ENCODE data around the gene DGCR2. TPM values are rescaled to one million over a fixed set of nuclear protein-coding genes. Genes with fewer than 3 reads are reported as not detected.

DGCR2 gene
- total RNA-seq, 4 donors from 2014 or later, result 42.5 to 75.2 (median 50.8) TPM

GRCh38 chr22:19110646-19111045 is 11.6 kb downstream of the DGCR2 start:
- Histone ChIP-seq H3K9me3 (no peaks in the 10 kb centered on the region), H3K27ac (peak overlapping the region in 3 of 4 donors; percentile 76 to 87 (median 83)), H3K36me3 (peaks cover 0 to 16% (median 0%) of the 10 kb centered on the region in 3 donors), H3K27me3 (no peaks in the 10 kb centered on the region), H3K4me1 (peaks cover 14 to 92% (median 33%) of the 10 kb centered on the region in 3 donors), H3K4me3 (no peak overlapping the region)
- TF ChIP-seq, protein P1, sequence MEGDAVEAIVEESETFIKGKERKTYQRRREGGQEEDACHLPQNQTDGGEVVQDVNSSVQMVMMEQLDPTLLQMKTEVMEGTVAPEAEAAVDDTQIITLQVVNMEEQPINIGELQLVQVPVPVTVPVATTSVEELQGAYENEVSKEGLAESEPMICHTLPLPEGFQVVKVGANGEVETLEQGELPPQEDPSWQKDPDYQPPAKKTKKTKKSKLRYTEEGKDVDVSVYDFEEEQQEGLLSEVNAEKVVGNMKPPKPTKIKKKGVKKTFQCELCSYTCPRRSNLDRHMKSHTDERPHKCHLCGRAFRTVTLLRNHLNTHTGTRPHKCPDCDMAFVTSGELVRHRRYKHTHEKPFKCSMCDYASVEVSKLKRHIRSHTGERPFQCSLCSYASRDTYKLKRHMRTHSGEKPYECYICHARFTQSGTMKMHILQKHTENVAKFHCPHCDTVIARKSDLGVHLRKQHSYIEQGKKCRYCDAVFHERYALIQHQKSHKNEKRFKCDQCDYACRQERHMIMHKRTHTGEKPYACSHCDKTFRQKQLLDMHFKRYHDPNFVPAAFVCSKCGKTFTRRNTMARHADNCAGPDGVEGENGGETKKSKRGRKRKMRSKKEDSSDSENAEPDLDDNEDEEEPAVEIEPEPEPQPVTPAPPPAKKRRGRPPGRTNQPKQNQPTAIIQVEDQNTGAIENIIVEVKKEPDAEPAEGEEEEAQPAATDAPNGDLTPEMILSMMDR (IDR thresholded peaks at IDR 0.05), result no peak
- TF ChIP-seq POLR2A (IDR thresholded peaks at IDR 0.05), result no peak
- intact Hi-C loops (cut with DNase I), result no loop called here
- DNase-seq, result no peak

DNA sequence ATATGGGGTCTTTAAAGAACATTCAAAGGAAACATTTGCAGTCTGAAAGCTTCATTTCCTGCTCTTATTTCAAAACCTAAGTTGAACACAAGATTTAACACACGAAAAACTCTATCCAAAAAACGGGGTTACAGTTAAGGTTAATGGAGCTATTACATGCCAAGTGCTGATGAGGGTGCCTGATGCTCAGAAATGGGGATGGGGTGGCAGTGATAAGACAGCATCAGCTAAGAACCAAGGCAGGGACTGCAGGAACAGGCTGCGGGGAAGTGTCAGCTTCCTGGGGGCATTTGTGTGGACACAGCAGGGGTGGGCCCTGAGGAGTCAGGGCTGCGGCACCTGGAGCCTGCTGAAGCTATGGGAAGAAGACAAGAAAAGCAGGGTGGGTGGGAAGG is 12.2 kb downstream of the DGCR2 start:
- intact Hi-C loops (cut with DNase I), result no loop called here
- H3K9me3 ChIP-seq, result no peaks in the 10 kb centered on the region
- H3K4me3 ChIP-seq, result no peak overlapping the region
- WGBS, 2 donors, result 18 to 36% methylated on average over 4 of the region's 4 CpGs
- H3K27ac ChIP-seq, result peak overlapping the region; percentile 76 to 87 (median 84)
- no peaks in the 10 kb centered on the region for H3K27me3 ChIP-seq
- peaks cover 0 to 14% (median 0%) of the 10 kb centered on the region in 3 donors for H3K36me3 ChIP-seq
- no peak for TF ChIP-seq POLR2A (IDR thresholded peaks at IDR 0.05)
- TF ChIP-seq, protein P1 (IDR thresholded peaks at IDR 0.05), result no peak
- DNase-seq, result no peak
- peaks cover 14 to 92% (median 35%) of the 10 kb centered on the region in 3 donors for H3K4me1 ChIP-seq

DNA sequence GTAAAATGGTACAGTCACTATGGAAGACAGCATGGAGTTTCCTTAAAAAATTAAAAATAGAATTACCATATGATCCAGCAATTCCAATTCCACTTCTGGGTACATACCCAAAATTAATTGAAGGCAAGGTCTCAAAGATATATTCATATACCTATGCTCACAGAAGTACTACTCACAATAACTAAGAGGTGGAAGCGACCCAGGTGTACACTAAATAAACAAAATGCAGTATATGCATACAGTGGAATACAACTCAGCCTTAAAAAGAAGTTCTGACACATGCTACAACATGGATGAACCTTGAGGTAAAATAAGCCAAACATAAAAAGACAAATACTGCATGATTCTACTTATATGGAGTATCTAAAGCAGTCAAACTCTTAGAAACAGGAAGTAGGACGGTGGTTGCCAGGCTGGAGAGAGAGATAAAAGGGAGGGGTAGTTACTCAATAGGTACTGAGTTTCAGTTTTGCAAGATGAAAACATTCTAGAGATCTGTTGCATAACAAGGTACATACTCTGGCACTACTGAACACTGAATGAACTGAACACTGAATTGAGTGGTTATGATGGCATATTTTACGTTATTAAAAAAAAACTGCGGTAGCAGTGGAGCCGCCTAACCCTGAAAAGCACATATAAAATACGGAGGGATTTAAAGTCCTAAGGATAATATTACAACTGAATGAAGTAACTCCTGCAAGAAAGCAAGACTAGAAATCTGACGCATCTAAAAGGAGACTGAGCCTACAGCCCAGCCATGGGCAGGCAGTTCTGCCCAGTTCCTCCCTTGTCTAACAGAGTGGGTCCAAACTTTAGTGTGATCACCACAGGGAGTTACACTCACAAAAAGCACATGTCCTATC is 12.8 kb downstream of the DGCR2 start:
- Histone ChIP-seq H3K4me1 (peaks cover 16 to 92% (median 37%) of the 10 kb centered on the region in 3 donors), H3K27me3 (no peaks in the 10 kb centered on the region), H3K27ac (peak overlapping the region; percentile 76 to 87 (median 84)), H3K36me3 (peaks cover 0 to 12% (median 0%) of the 10 kb centered on the region in 3 donors), H3K4me3 (peak overlapping the region in 1 of 4 donors; percentile 11), H3K9me3 (no peaks in the 10 kb centered on the region)
- DNase-seq, result no peak
- intact Hi-C loops (cut with DNase I), result no loop called here
- 25 to 35% methylated on average over 7 of the region's 7 CpGs for WGBS, 2 donors
- TF ChIP-seq, protein P1 (IDR thresholded peaks at IDR 0.05), result no peak
- no peak for TF ChIP-seq POLR2A (IDR thresholded peaks at IDR 0.05)

- Histone ChIP-seq H3K27ac (peak overlapping the region; percentile 76 to 87 (median 84)), H3K27me3 (no peaks in the 10 kb centered on the region), H3K36me3 (peaks cover 0 to 8% (median 0%) of the 10 kb centered on the region in 3 donors), H3K4me3 (no peak overlapping the region), H3K4me1 (peaks cover 20 to 95% (median 41%) of the 10 kb centered on the region in 3 donors), H3K9me3 (no peaks in the 10 kb centered on the region)
- no peak for DNase-seq
- no peak for TF ChIP-seq POLR2A (IDR thresholded peaks at IDR 0.05)
- TF ChIP-seq, protein P1 (IDR thresholded peaks at IDR 0.05), result no peak
- 32 to 43% methylated on average over 3 of the region's 3 CpGs for WGBS, 2 donors
- intact Hi-C loops (cut with DNase I), result no loop called here
Measured at GRCh38 chr22:19108807-19109197, 13.4 kb downstream of the DGCR2 start.

DNA sequence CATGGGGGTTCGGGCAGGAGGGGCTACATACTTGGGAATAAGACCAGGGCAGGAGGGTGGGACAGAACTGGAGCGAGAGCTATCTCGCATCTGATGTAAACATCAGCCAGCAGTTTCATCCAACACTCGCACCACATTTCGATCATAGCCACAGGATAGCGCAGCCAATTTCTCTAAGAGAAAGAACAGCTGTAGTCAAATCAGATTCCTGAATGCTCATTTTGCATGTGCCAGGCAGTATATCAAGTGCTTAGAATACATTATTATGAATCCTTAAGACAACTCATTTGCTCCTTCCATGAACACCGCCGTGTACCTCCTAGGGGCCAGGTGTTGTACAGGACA is 14.5 kb downstream of the DGCR2 start:
- H3K36me3 ChIP-seq, result peaks cover 0 to 8% (median 0%) of the 10 kb centered on the region in 3 donors
- TF ChIP-seq, protein P1 (IDR thresholded peaks at IDR 0.05), result no peak
- TF ChIP-seq POLR2A (IDR thresholded peaks at IDR 0.05), result no peak
- intact Hi-C loops (cut with DNase I), result no loop called here
- H3K4me1 ChIP-seq, result peaks cover 20 to 89% (median 44%) of the 10 kb centered on the region in 3 donors
- H3K27ac ChIP-seq, result peak overlapping the region in 1 of 4 donors; percentile 83
- WGBS, 2 donors, result 79 to 88% methylated on average over 8 of the region's 8 CpGs
- no peak for DNase-seq
- H3K9me3 ChIP-seq, result no peaks in the 10 kb centered on the region
- no peaks in the 10 kb centered on the region for H3K27me3 ChIP-seq
- H3K4me3 ChIP-seq, result no peak overlapping the region

Data from esophagus squamous epithelium (tissue), 5 donors.